K562 treated with DMSO at 1 percent for 24 hours (cell line): ENCODE measurements around the gene CDC7. TPM values are rescaled to one million over a fixed set of nuclear protein-coding genes. Genes with fewer than 3 reads are reported as not detected.

Experiments
- total RNA-seq: library from RNA; unstranded; fragments of 300-600 nt; gene quantifications from 2 replicates; pipeline ENCODE4 v1.2.3, GENCODE V29; 2022; ENCODE audit warnings: low read depth; ENCODE audit not compliant: insufficient read depth

Gene CDC7
- 8.2 and 9.1 TPM in 2 replicates for total RNA-seq

GRCh38 chr1:91500756-91501522 is at the start of gene CDC7:
TSS of gene CDC7 (plus strand) at chr1:91500851. CDS start at chr1:91501717, 866 bp downstream.

Other genes starting within 250 kb of the CDC7 start
- 0.46 and 1.5 TPM in 2 replicates for gene HFM1, start 96.0 kb upstream of the CDC7 start, total RNA-seq